ENCODE data around the gene AGAP1. TPM values are rescaled to one million over a fixed set of nuclear protein-coding genes. Genes with fewer than 3 reads are reported as not detected.

The AGAP1 gene
- total RNA-seq, 1 experiment from 2014 or later: 25.8 TPM

GRCh38 chr2:235654103-235654813 lies 160.4 kb downstream of the AGAP1 start:
- no peak overlapping the region for H3K27ac Mint-ChIP-seq
- no peak overlapping the region for H4K5ac ChIP-seq (ENCODE audit: insufficient read length, low read depth, low read length)
- peaks cover 9% of the 10 kb centered on the region; the same call in 1 of the 2 replicates for H3K4me1 ChIP-seq (ENCODE audit: insufficient read depth, low read length)
- H2BK5ac ChIP-seq (ENCODE audit: insufficient read length, low read length): no peak overlapping the region
- H4K8ac ChIP-seq (replicated peaks; ENCODE audit: insufficient read length, low read depth, low read length): no peak overlapping the region
- peaks cover 0 to 17% (median 2%) of the 10 kb centered on the region in 3 experiments; a peak in 4 of 7 replicates for H3K36me3 Mint-ChIP-seq (ENCODE audit: insufficient read depth in 1 of 3, low read depth in 3 of 3)
- no CpG with 5 or more reads among the region's 9 CpGs for WGBS (ENCODE audit: extremely low coverage, insufficient read length, low lambda C conversion rate)
- no peak overlapping the region for H3K4ac ChIP-seq (ENCODE audit: low read depth, low read length)
- H3K4me3 Mint-ChIP-seq: no peak overlapping the region
- H3K14ac ChIP-seq (ENCODE audit: insufficient read depth, low read length): no peak overlapping the region
- H3K79me2 ChIP-seq (ENCODE audit: insufficient read depth, low read length): peaks cover 4% of the 10 kb centered on the region; the same call in 1 of the 2 replicates
- peaks cover 2% of the 10 kb centered on the region for H3K79me1 ChIP-seq (ENCODE audit: insufficient read depth, low read depth, low read length, poor library complexity, severe bottlenecking)
- no peak overlapping the region for H2AK5ac ChIP-seq (ENCODE audit: insufficient read length, low read length)
- no peaks in the 10 kb centered on the region for H4K20me1 ChIP-seq (ENCODE audit: control insufficient read depth, insufficient read depth, insufficient read length)
- no peak overlapping the region for H2BK12ac ChIP-seq (ENCODE audit: insufficient read length, low read depth, low read length)
- no peak overlapping the region for H2BK120ac ChIP-seq (ENCODE audit: low read depth, low read length, poor library complexity, severe bottlenecking)
- no peaks in the 10 kb centered on the region for H3K27me3 ChIP-seq (ENCODE audit: insufficient read depth, low read length)
- H3K18ac ChIP-seq (ENCODE audit: insufficient read length, low read depth, low read length): no peak overlapping the region
- H3K4me2 ChIP-seq (ENCODE audit: insufficient read depth, insufficient read length, low read length): no peak overlapping the region
- no peak overlapping the region for H3K23ac ChIP-seq (ENCODE audit: insufficient read length, low read depth, low read length)
- H3K9ac ChIP-seq (ENCODE audit: extremely low read depth, insufficient read length, low read length): no peak overlapping the region
- no peak overlapping the region for H2AFZ ChIP-seq (ENCODE audit: low read length)
- H3K23me2 ChIP-seq (ENCODE audit: insufficient read length, low read depth, low read length, poor library complexity, severe bottlenecking): peaks cover 5% of the 10 kb centered on the region
- H3T11ph ChIP-seq (ENCODE audit: low read length): no peak overlapping the region
- no peak overlapping the region for H4K91ac ChIP-seq (ENCODE audit: insufficient read length, low read depth, low read length)
- H3K27me3 Mint-ChIP-seq (ENCODE audit: low read depth): no peaks in the 10 kb centered on the region; the same call in none of the 2 replicates
- no peak overlapping the region for H2BK20ac ChIP-seq (ENCODE audit: low read depth, low read length, poor library complexity, severe bottlenecking)
- H2BK15ac ChIP-seq (ENCODE audit: low read depth, low read length): no peak overlapping the region
- H3K56ac ChIP-seq (ENCODE audit: insufficient read length, low read depth, low read length): no peak overlapping the region
- peaks cover 29 to 38% of the 10 kb centered on the region in 2 experiments for H3K4me1 Mint-ChIP-seq
- peaks cover 7% of the 10 kb centered on the region for H3K9me3 ChIP-seq (ENCODE audit: control insufficient read depth, low read depth, low read length)
- TF ChIP-seq CTCF (conservative IDR thresholded peaks at IDR 0.05): no peak
- H3K9me3 Mint-ChIP-seq: peaks cover 0 to 11% of the 10 kb centered on the region in 2 experiments; a peak in 2 of 5 replicates
- no peak overlapping the region for H3K27ac ChIP-seq (ENCODE audit: insufficient read length, low read depth, low read length)
- no peak for DNase-seq

Measured in H9 (cell line).